Body of pancreas (tissue), 4 donors: ENCODE measurements around the gene SELENOO.

Source experiments
- POLR2A ChIP-seq, 3 donors: fragments of 450-650 bp; IDR thresholded peaks; one replicate each; pipeline ENCODE4 v1.6.1; 2016; ENCODE audit warnings: antibody characterized with exemption in 3 of 3, mild to moderate bottlenecking in 2 of 3
- TF ChIP-seq, protein P1 (sequence below), 7 experiments: fragments of 450-650 bp in 4 of 7; fragments of 200-600 bp in 3 of 7; sonication (generic) in 3 of 7; IDR thresholded peaks; one replicate each; pipeline ENCODE4 v1.5.1; 2016 to 2019; ENCODE audit warnings: antibody characterized with exemption in 7 of 7

DNA sequence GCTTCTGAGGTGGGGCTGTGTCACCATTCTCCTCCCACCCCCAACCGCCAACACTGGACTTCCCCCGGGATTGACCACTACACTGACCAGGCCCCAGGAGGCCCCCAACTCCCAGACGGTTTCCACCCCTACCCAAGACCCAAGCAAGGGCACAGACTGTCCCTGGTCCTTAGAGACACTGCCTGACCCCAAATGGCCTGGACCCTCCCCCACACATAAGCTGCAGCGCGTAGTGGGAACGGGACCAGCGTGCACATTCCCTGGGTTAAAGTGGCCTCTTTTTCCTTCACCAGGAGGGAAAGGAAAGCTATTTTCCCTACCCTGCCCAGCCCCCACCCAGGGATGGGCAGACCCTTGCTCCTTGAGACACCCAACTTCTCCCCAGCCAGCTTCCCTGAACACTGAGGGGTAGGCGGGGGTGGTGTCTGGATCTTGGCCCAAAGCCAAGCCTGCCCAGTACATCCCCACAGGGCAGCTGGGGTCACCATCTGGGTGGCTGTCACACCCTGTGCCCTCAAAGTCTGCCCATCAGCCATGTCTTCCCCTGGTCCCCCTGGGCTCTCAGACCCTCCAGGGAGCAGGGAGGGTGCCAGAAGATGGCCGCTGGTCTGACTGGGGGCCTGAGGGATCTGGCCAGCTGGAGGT lies 62.3 kb downstream of the SELENOO start:
- no peak for TF ChIP-seq POLR2A (IDR thresholded peaks at IDR 0.05)
- TF ChIP-seq, protein P1, sequence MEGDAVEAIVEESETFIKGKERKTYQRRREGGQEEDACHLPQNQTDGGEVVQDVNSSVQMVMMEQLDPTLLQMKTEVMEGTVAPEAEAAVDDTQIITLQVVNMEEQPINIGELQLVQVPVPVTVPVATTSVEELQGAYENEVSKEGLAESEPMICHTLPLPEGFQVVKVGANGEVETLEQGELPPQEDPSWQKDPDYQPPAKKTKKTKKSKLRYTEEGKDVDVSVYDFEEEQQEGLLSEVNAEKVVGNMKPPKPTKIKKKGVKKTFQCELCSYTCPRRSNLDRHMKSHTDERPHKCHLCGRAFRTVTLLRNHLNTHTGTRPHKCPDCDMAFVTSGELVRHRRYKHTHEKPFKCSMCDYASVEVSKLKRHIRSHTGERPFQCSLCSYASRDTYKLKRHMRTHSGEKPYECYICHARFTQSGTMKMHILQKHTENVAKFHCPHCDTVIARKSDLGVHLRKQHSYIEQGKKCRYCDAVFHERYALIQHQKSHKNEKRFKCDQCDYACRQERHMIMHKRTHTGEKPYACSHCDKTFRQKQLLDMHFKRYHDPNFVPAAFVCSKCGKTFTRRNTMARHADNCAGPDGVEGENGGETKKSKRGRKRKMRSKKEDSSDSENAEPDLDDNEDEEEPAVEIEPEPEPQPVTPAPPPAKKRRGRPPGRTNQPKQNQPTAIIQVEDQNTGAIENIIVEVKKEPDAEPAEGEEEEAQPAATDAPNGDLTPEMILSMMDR (IDR thresholded peaks at IDR 0.05): no peak
